ENCODE results near the gene CYB561D1.

GRCh38 chr1:109485001-109485400, 8.9 kb upstream of the CYB561D1 start:
- no peak for TF ChIP-seq CTCF (conservative IDR thresholded peaks at IDR 0.05 in 1 of 2, IDR thresholded peaks at IDR 0.05 in 1 of 2; ENCODE audit: low read depth in 1 of 2, low read length in 2 of 2)
- no peak for TF ChIP-seq EZH2 (IDR thresholded peaks at IDR 0.05; ENCODE audit: low read length, missing control alignments)
